Renal pelvis (tissue), 4 donors: ENCODE results near the gene RAB3IL1. TPM values are rescaled to one million over a fixed set of nuclear protein-coding genes. Genes with fewer than 3 reads are reported as not detected.
A peak's percentile ranks its signal among the peaks of the same experiment; 100 is the strongest.

Source experiments
- DNase-seq: peaks from one replicate; pipeline ENCODE4 v3.0.0-alpha.2; 2013
- polyA plus RNA-seq, 3 donors: library from polyadenylated mRNA; unstranded; fragments of 120-200 nt; gene quantifications; one replicate each; pipeline ENCODE4 v1.2.1, GENCODE V29; 2013; ENCODE audit not compliant: insufficient read length in 3 of 3

RAB3IL1 gene
- polyA plus RNA-seq, 3 donors = 24.2 to 31.3 (median 27.1) TPM

- peak; percentile 76 for DNase-seq
Measured at GRCh38 chr11:61922539-61922938, 5.2 kb upstream of the RAB3IL1 start.

GRCh38 chr11:61921446-61921845 is 4.1 kb upstream of the RAB3IL1 start:
- DNase-seq = no peak

GRCh38 chr11:61919705-61920631 is 2.6 kb upstream of the RAB3IL1 start:
- no peak for DNase-seq

- DNase-seq = no peak
Measured at GRCh38 chr11:61918938-61919704, 1.8 kb upstream of the RAB3IL1 start.

GRCh38 chr11:61918251-61918937 is 1.0 kb upstream of the RAB3IL1 start:
- no peak for DNase-seq

- no peak for DNase-seq
Measured at GRCh38 chr11:61916737-61917333, 531 bp downstream of the RAB3IL1 start.

- DNase-seq = no peak
Measured at GRCh38 chr11:61914471-61915171, 2.7 kb downstream of the RAB3IL1 start.

- no peak for DNase-seq
Measured at GRCh38 chr11:61913699-61914395, 3.5 kb downstream of the RAB3IL1 start.

GRCh38 chr11:61912991-61913698 is 4.2 kb downstream of the RAB3IL1 start:
- DNase-seq = no peak

GRCh38 chr11:61912530-61912898 is 4.9 kb downstream of the RAB3IL1 start:
- DNase-seq = no peak

- DNase-seq = no peak
Measured at GRCh38 chr11:61911701-61912529, 5.5 kb downstream of the RAB3IL1 start.

- no peak for DNase-seq
Measured at GRCh38 chr11:61911128-61911700, 6.2 kb downstream of the RAB3IL1 start.

GRCh38 chr11:61910187-61911127 is 6.9 kb downstream of the RAB3IL1 start:
- DNase-seq = no peak

GRCh38 chr11:61908730-61909316 is 8.5 kb downstream of the RAB3IL1 start:
- DNase-seq = no peak

- DNase-seq = no peak
Measured at GRCh38 chr11:61907871-61908729, 9.3 kb downstream of the RAB3IL1 start.

- DNase-seq = no peak
Measured at GRCh38 chr11:61907282-61907681, 10.1 kb downstream of the RAB3IL1 start.
